ENCODE data around the gene DNAI1. TPM values are rescaled to one million over a fixed set of nuclear protein-coding genes. Genes with fewer than 3 reads are reported as not detected.

DNAI1 gene
- total RNA-seq, 3 donors from 2014 or later, result not detected

GRCh38 chr9:34541540-34541939, 82.9 kb downstream of the DNAI1 start:
- Mint-ChIP-seq H3K4me3 (no peak overlapping the region), H3K4me1 (ENCODE audit: low read depth) (no peaks in the 10 kb centered on the region), H3K9me3 (no peaks in the 10 kb centered on the region), H3K36me3 (ENCODE audit: insufficient read depth) (no peaks in the 10 kb centered on the region), H3K27me3 (ENCODE audit: low read depth) (peaks cover 24% of the 10 kb centered on the region)
- no peak for ATAC-seq
- DNase-seq, result no peak

- Mint-ChIP-seq H3K4me3 (no peak overlapping the region), H3K36me3 (ENCODE audit: insufficient read depth) (no peaks in the 10 kb centered on the region), H3K27me3 (ENCODE audit: low read depth) (peaks cover 34% of the 10 kb centered on the region), H3K9me3 (no peaks in the 10 kb centered on the region), H3K4me1 (ENCODE audit: low read depth) (no peaks in the 10 kb centered on the region)
- DNase-seq (no peak), ATAC-seq (no peak)
These were observed 85.4 kb downstream of the DNAI1 start for GRCh38 chr9:34544035-34544434.

GRCh38 chr9:34545497-34545896, 86.9 kb downstream of the DNAI1 start:
- Mint-ChIP-seq H3K27me3 (ENCODE audit: low read depth) (peaks cover 27% of the 10 kb centered on the region), H3K36me3 (ENCODE audit: insufficient read depth) (no peaks in the 10 kb centered on the region), H3K4me3 (no peak overlapping the region), H3K4me1 (ENCODE audit: low read depth) (no peaks in the 10 kb centered on the region), H3K9me3 (no peaks in the 10 kb centered on the region)
- ATAC-seq (no peak), DNase-seq (no peak)

- ATAC-seq, result no peak
- no peaks in the 10 kb centered on the region for H3K9me3 Mint-ChIP-seq
These were observed 87.7 kb downstream of the DNAI1 start for GRCh38 chr9:34546102-34546833.

DNA sequence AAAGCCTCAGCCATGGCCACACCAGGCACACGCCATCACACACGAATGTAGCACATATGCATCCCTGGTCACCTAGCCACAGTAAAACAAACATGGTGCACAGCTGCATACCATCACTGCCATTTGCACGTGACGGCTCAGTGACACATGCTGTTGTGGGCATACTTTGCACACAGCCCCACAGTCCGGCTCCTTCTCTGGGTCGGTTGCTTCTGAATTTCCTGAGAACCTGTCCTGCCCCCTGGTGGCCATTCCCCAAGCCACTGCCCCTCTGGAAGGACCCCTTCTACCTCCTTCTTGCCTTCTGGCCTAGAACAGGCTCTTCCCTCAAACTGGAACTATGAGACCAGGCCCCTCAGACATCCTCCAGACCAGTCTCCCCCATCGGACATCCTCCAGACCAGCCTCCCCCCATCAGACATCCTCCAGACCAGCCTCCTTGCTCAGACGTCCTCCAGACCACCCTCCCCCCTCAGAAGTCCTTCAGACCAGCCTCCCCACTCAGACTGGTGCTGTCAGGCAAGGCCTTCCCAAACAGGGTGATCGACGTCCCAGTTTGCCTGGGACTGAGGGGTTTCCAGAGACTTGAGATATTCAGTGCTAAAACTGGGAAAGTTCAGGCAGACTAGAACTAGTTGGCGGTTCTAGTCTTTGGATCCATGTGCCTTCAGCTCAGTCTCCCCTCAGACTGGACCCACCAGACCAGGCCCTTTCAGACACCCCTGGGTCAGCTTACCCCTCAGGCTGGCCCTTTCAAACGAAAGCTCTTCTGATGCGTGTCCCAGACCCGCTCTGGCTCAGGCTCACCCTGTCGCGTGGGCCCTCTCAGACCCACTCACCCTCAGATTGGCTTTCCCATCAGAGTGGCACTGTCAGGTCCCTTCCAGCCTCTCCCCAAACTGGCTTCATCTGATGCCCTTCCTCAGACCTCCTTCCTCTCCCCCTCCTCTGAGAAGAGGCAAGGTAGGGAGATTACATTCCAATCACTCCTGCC, 88.5 kb downstream of the DNAI1 start:
- H3K4me3 Mint-ChIP-seq, result no peak overlapping the region
- no peaks in the 10 kb centered on the region for H3K4me1 Mint-ChIP-seq (ENCODE audit: low read depth)
- no peaks in the 10 kb centered on the region for H3K36me3 Mint-ChIP-seq (ENCODE audit: insufficient read depth)
- H3K27me3 Mint-ChIP-seq (ENCODE audit: low read depth), result peaks cover 27% of the 10 kb centered on the region
- peak; percentile 25 for DNase-seq
- peak; percentile 71 to 73 for ATAC-seq
- H3K9me3 Mint-ChIP-seq, result no peaks in the 10 kb centered on the region

More at GRCh38 chr9:34546102-34546833, 87.7 kb downstream of the DNAI1 start:
- Mint-ChIP-seq H3K36me3 (ENCODE audit: insufficient read depth) (no peaks in the 10 kb centered on the region), H3K4me1 (ENCODE audit: low read depth) (no peaks in the 10 kb centered on the region), H3K27me3 (ENCODE audit: low read depth) (peaks cover 27% of the 10 kb centered on the region), H3K4me3 (no peak overlapping the region)
- no peak for DNase-seq

- DNase-seq (no peak), ATAC-seq (peak; percentile 39 to 42)
- H3K27me3 Mint-ChIP-seq (ENCODE audit: low read depth), result peaks cover 25% of the 10 kb centered on the region
- H3K4me1 Mint-ChIP-seq (ENCODE audit: low read depth), result no peaks in the 10 kb centered on the region
- no peaks in the 10 kb centered on the region for H3K9me3 Mint-ChIP-seq
- no peaks in the 10 kb centered on the region for H3K36me3 Mint-ChIP-seq (ENCODE audit: insufficient read depth)
- no peak overlapping the region for H3K4me3 Mint-ChIP-seq
These were observed 89.5 kb downstream of the DNAI1 start for GRCh38 chr9:34547960-34548611.

DNA sequence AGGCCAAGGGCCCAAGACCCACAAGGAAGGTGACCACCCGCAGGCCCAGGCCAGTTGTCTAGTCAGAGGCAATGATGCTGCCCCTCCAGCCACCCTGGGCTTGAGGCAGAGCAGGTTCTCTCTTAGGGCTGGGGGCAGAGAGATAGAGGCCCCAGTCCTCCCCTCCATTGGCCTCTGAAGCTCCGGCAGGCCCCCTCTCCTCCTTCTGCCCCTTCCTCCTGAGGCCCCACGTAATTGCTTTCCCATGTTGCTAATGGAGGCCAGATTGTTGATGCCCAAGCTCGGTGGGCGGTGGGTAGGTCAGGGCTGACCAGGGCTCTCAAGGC, 90.8 kb downstream of the DNAI1 start:
- H3K4me1 Mint-ChIP-seq (ENCODE audit: low read depth), result no peaks in the 10 kb centered on the region
- H3K4me3 Mint-ChIP-seq, result no peak overlapping the region
- no peaks in the 10 kb centered on the region for H3K9me3 Mint-ChIP-seq
- no peak for DNase-seq
- ATAC-seq, result no peak
- no peaks in the 10 kb centered on the region for H3K36me3 Mint-ChIP-seq (ENCODE audit: insufficient read depth)
- peaks cover 25% of the 10 kb centered on the region for H3K27me3 Mint-ChIP-seq (ENCODE audit: low read depth)

DNA sequence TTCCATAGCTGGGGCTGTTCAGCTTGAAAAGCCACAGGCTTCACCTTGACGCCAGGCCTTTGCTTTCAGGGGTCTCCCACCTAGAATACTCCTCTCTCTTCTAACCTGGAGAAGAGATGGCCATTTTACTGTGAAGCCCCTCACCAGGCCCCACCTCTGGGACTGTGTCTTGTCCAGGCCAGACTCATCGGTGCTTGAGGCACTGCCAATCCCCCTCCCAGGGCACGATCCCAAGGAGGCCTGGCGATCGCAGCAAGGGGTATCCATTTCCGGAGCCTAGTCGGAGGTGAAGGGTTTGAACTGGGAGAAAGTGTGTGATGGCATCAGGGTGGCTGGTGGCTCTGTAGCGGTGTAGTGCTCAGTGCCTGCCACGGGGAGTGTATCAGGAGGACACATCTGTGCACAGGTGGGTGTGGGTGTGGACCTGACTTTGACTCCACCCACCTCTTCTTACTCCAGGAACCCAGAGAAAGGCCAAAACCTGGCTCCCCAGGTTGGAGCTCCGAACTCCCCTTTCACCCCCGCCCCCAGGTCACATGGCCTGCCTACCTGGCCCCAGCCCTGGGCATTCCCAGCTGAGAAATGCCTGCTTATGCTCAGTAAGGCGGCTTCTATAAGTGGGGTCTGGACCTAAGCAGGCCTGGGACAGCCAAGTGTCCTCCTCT, 91.5 kb downstream of the DNAI1 start:
- ATAC-seq (no peak), DNase-seq (no peak)
- Mint-ChIP-seq H3K4me3 (no peak overlapping the region), H3K27me3 (ENCODE audit: low read depth) (peaks cover 23% of the 10 kb centered on the region), H3K36me3 (ENCODE audit: insufficient read depth) (no peaks in the 10 kb centered on the region), H3K9me3 (no peaks in the 10 kb centered on the region), H3K4me1 (ENCODE audit: low read depth) (no peaks in the 10 kb centered on the region)

- DNase-seq (no peak), ATAC-seq (no peak)
- Mint-ChIP-seq H3K36me3 (ENCODE audit: insufficient read depth) (no peaks in the 10 kb centered on the region), H3K4me3 (no peak overlapping the region), H3K4me1 (ENCODE audit: low read depth) (no peaks in the 10 kb centered on the region), H3K9me3 (no peaks in the 10 kb centered on the region), H3K27me3 (ENCODE audit: low read depth) (peaks cover 23% of the 10 kb centered on the region)
These were observed 92.2 kb downstream of the DNAI1 start for GRCh38 chr9:34550681-34551270.

DNA sequence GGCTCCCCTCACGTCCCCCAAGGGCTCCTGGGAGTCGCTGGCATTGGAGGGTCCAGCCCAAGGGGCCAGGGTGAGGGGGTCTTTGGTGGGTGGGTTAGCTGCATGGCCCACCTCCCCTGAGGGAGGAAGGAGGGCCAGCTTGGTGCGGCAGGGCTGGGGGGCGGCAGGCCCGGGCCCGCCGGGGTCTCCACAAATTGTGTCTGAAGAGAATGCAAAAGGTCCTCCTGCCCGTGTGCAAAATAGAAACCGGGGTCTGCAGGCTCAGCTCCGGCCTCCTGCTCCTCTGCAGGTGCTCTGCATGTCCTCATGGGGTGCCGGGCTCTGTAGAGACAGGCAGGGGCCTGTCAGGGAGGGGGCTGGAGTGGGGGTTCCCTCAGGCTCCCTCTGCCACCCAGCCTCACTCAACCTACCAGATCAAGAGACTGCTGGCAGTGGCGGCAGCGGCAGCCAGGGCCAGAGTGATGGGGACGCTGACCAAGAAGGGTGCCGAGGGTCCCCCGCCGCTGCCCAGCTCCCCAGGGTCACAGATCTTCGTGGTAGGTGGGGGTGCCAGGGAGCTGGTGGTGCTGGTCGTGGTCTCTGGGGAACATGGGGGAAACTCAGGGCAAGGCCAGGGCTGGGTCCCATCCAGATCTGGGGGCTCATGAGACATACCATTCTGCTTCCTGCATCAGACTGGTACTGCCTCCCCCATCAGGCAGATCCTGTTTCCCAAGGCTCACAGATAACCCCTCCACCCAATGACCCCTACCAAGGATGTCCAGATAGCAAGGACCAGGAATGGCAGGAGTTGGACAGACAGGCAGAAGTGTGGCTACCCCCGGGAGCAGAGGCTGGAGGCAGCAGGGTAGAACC, 93.4 kb downstream of the DNAI1 start:
- no peak overlapping the region for H3K4me3 Mint-ChIP-seq
- H3K9me3 Mint-ChIP-seq, result no peaks in the 10 kb centered on the region
- no peaks in the 10 kb centered on the region for H3K4me1 Mint-ChIP-seq (ENCODE audit: low read depth)
- ATAC-seq (no peak), DNase-seq (no peak)
- peaks cover 20% of the 10 kb centered on the region for H3K27me3 Mint-ChIP-seq (ENCODE audit: low read depth)
- H3K36me3 Mint-ChIP-seq (ENCODE audit: insufficient read depth), result no peaks in the 10 kb centered on the region

- Mint-ChIP-seq H3K36me3 (ENCODE audit: insufficient read depth) (no peaks in the 10 kb centered on the region), H3K27me3 (ENCODE audit: low read depth) (peaks cover 18% of the 10 kb centered on the region), H3K4me1 (ENCODE audit: low read depth) (no peaks in the 10 kb centered on the region), H3K9me3 (no peaks in the 10 kb centered on the region), H3K4me3 (no peak overlapping the region)
- DNase-seq, result no peak
- ATAC-seq, result no peak
These were observed 94.0 kb downstream of the DNAI1 start for GRCh38 chr9:34552606-34552981.

GRCh38 chr9:34552986-34553385, 94.4 kb downstream of the DNAI1 start:
- H3K27me3 Mint-ChIP-seq (ENCODE audit: low read depth), result peaks cover 19% of the 10 kb centered on the region
- no peaks in the 10 kb centered on the region for H3K36me3 Mint-ChIP-seq (ENCODE audit: insufficient read depth)
- H3K4me3 Mint-ChIP-seq, result no peak overlapping the region
- no peak for ATAC-seq
- H3K4me1 Mint-ChIP-seq (ENCODE audit: low read depth), result no peaks in the 10 kb centered on the region
- no peak for DNase-seq
- no peaks in the 10 kb centered on the region for H3K9me3 Mint-ChIP-seq

- Mint-ChIP-seq H3K4me3 (no peak overlapping the region), H3K27me3 (ENCODE audit: low read depth) (peaks cover 17% of the 10 kb centered on the region), H3K4me1 (ENCODE audit: low read depth) (no peaks in the 10 kb centered on the region), H3K36me3 (ENCODE audit: insufficient read depth) (no peaks in the 10 kb centered on the region), H3K9me3 (no peaks in the 10 kb centered on the region)
- ATAC-seq, result no peak
- DNase-seq, result no peak
These were observed 95.0 kb downstream of the DNAI1 start for GRCh38 chr9:34553511-34554021.

Measured in activated T-cell treated with anti-CD3 and anti-CD28 coated beads, Interleukin-2, amount 50 U/mL, for 4 hours (primary cell).